Endometrial microvascular endothelial cells (primary cell): Measurements from ENCODE around the gene MYB. TPM values are rescaled to one million over a fixed set of nuclear protein-coding genes. Genes with fewer than 3 reads are reported as not detected.
"Not testable (repeated sequence)": the region's sequence is repeated elsewhere in the genome, so short reads cannot be mapped to it uniquely, and the experiment has no call there.

ENCODE experiments used
- in situ Hi-C: cut with HindIII; loops from 2 replicates; pipeline ENCODE4 v1.10.0; 2017; ENCODE audit warnings: low sequenced_read_pairs, low pct_unique_long_range_greater_than_20kb; ENCODE audit errors: inconsistent ontology term
- total RNA-seq: library from RNA; depleted of rRNA; stranded (reverse); fragments of >200 nt; gene quantifications from one replicate; pipeline ENCODE4 v1.2.3, GENCODE V29; 2015; ENCODE audit errors: inconsistent ontology term

Gene MYB
- total RNA-seq = not detected

- in situ Hi-C loops = no loop called here
Observed at GRCh38 chr6:135180542-135181332, at the start of gene MYB. Gene MYB, plus strand, starts transcription at chr6:135181308. Its CDS starts 206 bp downstream, at chr6:135181514.

- in situ Hi-C loops = no loop called here
Observed at GRCh38 chr6:135132776-135133175, 48.3 kb upstream of the MYB start.

- in situ Hi-C loops = no loop called here
Observed at GRCh38 chr6:135135835-135136234, 45.3 kb upstream of the MYB start.

GRCh38 chr6:135137826-135138225 is 43.3 kb upstream of the MYB start:
- in situ Hi-C loops = no loop called here

GRCh38 chr6:135141182-135141581 is 39.9 kb upstream of the MYB start:
- in situ Hi-C loops = no loop called here

GRCh38 chr6:135141728-135142127 is 39.4 kb upstream of the MYB start:
- in situ Hi-C loops = no loop called here

GRCh38 chr6:135142232-135142631 is 38.9 kb upstream of the MYB start:
- in situ Hi-C loops = not testable (repeated sequence)

- in situ Hi-C loops = no loop called here
Observed at GRCh38 chr6:135144673-135145062, 36.4 kb upstream of the MYB start.

GRCh38 chr6:135145063-135145800 is 35.9 kb upstream of the MYB start:
- in situ Hi-C loops = no loop called here

GRCh38 chr6:135146162-135146934 is 34.8 kb upstream of the MYB start:
- in situ Hi-C loops = no loop called here

- in situ Hi-C loops = no loop called here
Observed at GRCh38 chr6:135147637-135148592, 33.2 kb upstream of the MYB start.

- in situ Hi-C loops = no loop called here
Observed at GRCh38 chr6:135148889-135149288, 32.2 kb upstream of the MYB start.

GRCh38 chr6:135149376-135149775 is 31.7 kb upstream of the MYB start:
- in situ Hi-C loops = no loop called here

GRCh38 chr6:135150481-135150880 is 30.6 kb upstream of the MYB start:
- in situ Hi-C loops = not testable (repeated sequence)

- in situ Hi-C loops = not testable (repeated sequence)
Observed at GRCh38 chr6:135154125-135154524, 27.0 kb upstream of the MYB start.

- in situ Hi-C loops = no loop called here
Observed at GRCh38 chr6:135158397-135158796, 22.7 kb upstream of the MYB start.

- in situ Hi-C loops = no loop called here
Observed at GRCh38 chr6:135159531-135159930, 21.6 kb upstream of the MYB start.
